Loucy (cell line): ENCODE results near the gene ABCB11.

ENCODE experiments used
- H2AFZ ChIP-seq: fragments of 200-600 bp; sonication (generic); 2 replicates; pipeline ENCODE4 v1.6.0; 2016; ENCODE audit warnings: antibody characterized with exemption, mild to moderate bottlenecking, low read length, moderate library complexity
- H3F3A ChIP-seq: fragments of 200-600 bp; 2 replicates; pipeline ENCODE4 v1.6.0; 2016; ENCODE audit warnings: antibody characterized with exemption, low read depth, mild to moderate bottlenecking
- H3K27me3 ChIP-seq: fragments of 200-600 bp; sonication (generic); 2 replicates; pipeline ENCODE4 v1.6.1; 2014; ENCODE audit warnings: low read length, mild to moderate bottlenecking; ENCODE audit not compliant: insufficient read depth, poor library complexity, severe bottlenecking
- H3K36me3 ChIP-seq: fragments of 200-600 bp; sonication (generic); 2 replicates; pipeline ENCODE4 v1.6.1; 2016; ENCODE audit warnings: low read length; ENCODE audit not compliant: insufficient read depth
- H3K4me1 ChIP-seq: fragments of 200-600 bp; sonication (generic); 2 replicates; pipeline ENCODE4 v1.5.1; 2014; ENCODE audit warnings: low read length, mild to moderate bottlenecking; ENCODE audit not compliant: insufficient read depth, poor library complexity, severe bottlenecking
- H3K4me2 ChIP-seq: fragments of 200-600 bp; sonication (generic); 2 replicates; pipeline ENCODE4 v1.6.0; 2014; ENCODE audit warnings: antibody characterized with exemption, low read length, low read depth, mild to moderate bottlenecking; ENCODE audit not compliant: poor library complexity, severe bottlenecking
- H3K4me3 ChIP-seq: fragments of 200-600 bp; sonication (generic); 2 replicates; pipeline ENCODE4 v1.5.1; 2014; ENCODE audit warnings: low read length, mild to moderate bottlenecking, mixed read lengths; ENCODE audit not compliant: poor library complexity, severe bottlenecking
- H3K79me2 ChIP-seq: fragments of 200-600 bp; sonication (generic); 2 replicates; pipeline ENCODE4 v1.6.1; 2014; ENCODE audit warnings: low read length; ENCODE audit not compliant: insufficient read depth
- H3K9ac ChIP-seq: fragments of 200-600 bp; sonication (generic); 2 replicates; pipeline ENCODE4 v1.6.0; 2014; ENCODE audit warnings: mild to moderate bottlenecking, low read depth, low read length, moderate library complexity; ENCODE audit not compliant: poor library complexity, severe bottlenecking
- H3K9me2 ChIP-seq: fragments of 200-600 bp; sonication (generic); replicated peaks from 2 replicates; pipeline ENCODE4 v1.6.1; 2016; ENCODE audit warnings: low read depth, low read length, mixed read lengths
- H3K9me3 ChIP-seq: fragments of 200-600 bp; sonication (generic); 2 replicates; pipeline ENCODE4 v1.6.1; 2014; ENCODE audit warnings: mild to moderate bottlenecking, antibody characterized with exemption, low read length, low read depth; ENCODE audit not compliant: insufficient read depth
- H4K20me1 ChIP-seq: fragments of 200-600 bp; sonication (generic); 2 replicates; pipeline ENCODE4 v1.6.0; 2014; ENCODE audit warnings: antibody characterized with exemption, low read length, mild to moderate bottlenecking; ENCODE audit not compliant: insufficient read depth, poor library complexity, severe bottlenecking
- EZH2phosphoT487 ChIP-seq: fragments of 200-600 bp; IDR thresholded peaks from 2 replicates; pipeline ENCODE4 v1.6.1; 2018; ENCODE audit warnings: antibody characterized with exemption, mild to moderate bottlenecking, moderate library complexity, borderline replicate concordance
- TF ChIP-seq, protein P1 (sequence below): fragments of 200-600 bp; sonication (generic); conservative IDR thresholded peaks from 2 replicates; pipeline ENCODE4 v1.5.1; 2014; ENCODE audit warnings: mild to moderate bottlenecking, antibody characterized with exemption, low read length

ABCB11 gene

DNA sequence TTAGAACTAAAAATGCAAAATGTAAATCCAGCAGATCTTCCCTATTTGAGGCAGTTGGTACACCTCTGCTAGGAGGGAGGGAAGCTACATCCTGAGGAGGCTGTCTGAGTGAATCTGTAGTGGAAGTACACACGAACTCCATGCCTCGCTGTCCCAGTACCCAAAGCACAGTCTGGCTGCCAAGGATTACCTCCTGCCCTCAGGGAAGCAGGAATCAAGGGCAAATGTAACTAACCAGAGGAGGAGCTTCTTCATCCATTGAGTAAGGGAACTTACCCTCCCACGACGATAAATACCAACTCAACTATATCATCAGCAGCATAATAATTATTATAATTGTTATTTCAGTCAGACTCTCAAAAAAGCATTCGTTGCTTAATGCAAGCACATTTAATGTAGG lies 40.3 kb upstream of the ABCB11 start:
- Histone ChIP-seq H3F3A (no peaks in the 10 kb centered on the region), H2AFZ (no peak overlapping the region), H3K27me3 (no peaks in the 10 kb centered on the region), H3K79me2 (no peaks in the 10 kb centered on the region), H3K9me3 (no peaks in the 10 kb centered on the region), H3K4me3 (no peak overlapping the region), H3K36me3 (no peaks in the 10 kb centered on the region), H3K4me1 (peaks cover 11% of the 10 kb centered on the region), H3K4me2 (no peak overlapping the region), H3K9ac (no peak overlapping the region), H4K20me1 (no peaks in the 10 kb centered on the region), H3K9me2 (no peaks in the 10 kb centered on the region)
- TF ChIP-seq, protein P1, sequence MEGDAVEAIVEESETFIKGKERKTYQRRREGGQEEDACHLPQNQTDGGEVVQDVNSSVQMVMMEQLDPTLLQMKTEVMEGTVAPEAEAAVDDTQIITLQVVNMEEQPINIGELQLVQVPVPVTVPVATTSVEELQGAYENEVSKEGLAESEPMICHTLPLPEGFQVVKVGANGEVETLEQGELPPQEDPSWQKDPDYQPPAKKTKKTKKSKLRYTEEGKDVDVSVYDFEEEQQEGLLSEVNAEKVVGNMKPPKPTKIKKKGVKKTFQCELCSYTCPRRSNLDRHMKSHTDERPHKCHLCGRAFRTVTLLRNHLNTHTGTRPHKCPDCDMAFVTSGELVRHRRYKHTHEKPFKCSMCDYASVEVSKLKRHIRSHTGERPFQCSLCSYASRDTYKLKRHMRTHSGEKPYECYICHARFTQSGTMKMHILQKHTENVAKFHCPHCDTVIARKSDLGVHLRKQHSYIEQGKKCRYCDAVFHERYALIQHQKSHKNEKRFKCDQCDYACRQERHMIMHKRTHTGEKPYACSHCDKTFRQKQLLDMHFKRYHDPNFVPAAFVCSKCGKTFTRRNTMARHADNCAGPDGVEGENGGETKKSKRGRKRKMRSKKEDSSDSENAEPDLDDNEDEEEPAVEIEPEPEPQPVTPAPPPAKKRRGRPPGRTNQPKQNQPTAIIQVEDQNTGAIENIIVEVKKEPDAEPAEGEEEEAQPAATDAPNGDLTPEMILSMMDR = no peak
- TF ChIP-seq EZH2phosphoT487 = no peak

DNA sequence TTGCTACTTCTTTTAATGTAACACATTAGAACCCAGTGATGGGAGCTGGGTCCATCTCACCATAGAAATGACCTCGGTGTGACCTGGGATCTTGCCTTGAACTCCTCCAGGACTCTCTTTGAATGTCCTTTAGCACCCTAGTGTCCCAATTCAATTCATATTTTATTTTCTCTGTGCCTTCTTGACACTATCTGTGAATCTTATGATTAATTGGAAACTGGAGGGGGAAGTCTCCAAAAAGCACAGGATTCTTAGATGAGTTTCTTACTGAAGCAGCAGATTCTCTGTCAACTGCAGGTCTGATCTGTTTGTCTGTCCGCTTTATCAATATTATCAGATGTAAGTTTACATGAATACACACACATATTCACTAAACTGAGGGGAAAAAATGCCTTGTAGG lies 38.7 kb upstream of the ABCB11 start:
- H3K4me3 ChIP-seq = no peak overlapping the region
- H3K4me2 ChIP-seq = no peak overlapping the region
- no peak overlapping the region for H3K9ac ChIP-seq
- peaks cover 11% of the 10 kb centered on the region for H3K4me1 ChIP-seq
- no peaks in the 10 kb centered on the region for H3F3A ChIP-seq
- H3K9me2 ChIP-seq = no peaks in the 10 kb centered on the region
- H3K27me3 ChIP-seq = no peaks in the 10 kb centered on the region
- no peak overlapping the region for H2AFZ ChIP-seq
- no peaks in the 10 kb centered on the region for H3K79me2 ChIP-seq
- no peaks in the 10 kb centered on the region for H4K20me1 ChIP-seq
- H3K36me3 ChIP-seq = no peaks in the 10 kb centered on the region
- no peaks in the 10 kb centered on the region for H3K9me3 ChIP-seq
- TF ChIP-seq, protein P1 = no peak
- no peak for TF ChIP-seq EZH2phosphoT487

DNA sequence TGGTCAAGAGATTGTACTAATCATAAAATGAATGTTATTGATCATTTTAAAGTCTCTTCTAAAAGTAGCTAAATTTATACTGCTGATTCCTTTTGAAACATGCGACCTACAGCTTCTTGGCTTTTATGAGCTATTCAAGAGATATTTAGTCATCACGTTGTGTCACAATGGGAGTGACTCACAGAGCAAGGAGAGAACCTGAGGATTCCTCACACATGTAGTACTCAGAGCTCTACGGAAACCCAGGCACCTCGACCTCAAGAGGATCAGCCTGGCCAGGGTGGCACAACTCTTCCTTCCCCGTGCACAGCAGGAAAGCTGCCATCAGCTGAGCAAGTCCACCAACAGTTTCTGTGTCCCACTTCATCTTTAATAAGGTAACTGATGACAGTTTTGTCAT lies 38.2 kb upstream of the ABCB11 start, which contains the start of gene DHRS9:
Gene DHRS9 (plus strand): TSS at position 223 of the 400 bp plus-strand sequence. CDS start 12,019 bp downstream, outside the sequence.
- no peak within 1 kb of the TSS for H3K9ac ChIP-seq
- no peaks in the 10 kb centered on the region for H4K20me1 ChIP-seq

More for the DNA sequence above, 38.2 kb upstream of the ABCB11 start, which contains the start of gene DHRS9:
- no peaks in the 10 kb centered on the region for H3K9me2 ChIP-seq
- no peak for TF ChIP-seq EZH2phosphoT487
- TF ChIP-seq, protein P1 = no peak
- H2AFZ ChIP-seq = no peak within 1 kb of the TSS
- no peak within 1 kb of the TSS for H3K4me3 ChIP-seq
- no peaks in the 10 kb centered on the region for H3K36me3 ChIP-seq
- no peaks in the 10 kb centered on the region for H3K9me3 ChIP-seq
- H3K4me1 ChIP-seq = peaks cover 11% of the 10 kb centered on the region
- no peaks in the 10 kb centered on the region for H3F3A ChIP-seq
- no peaks in the 10 kb centered on the region for H3K79me2 ChIP-seq
- no peak within 1 kb of the TSS for H3K4me2 ChIP-seq
- H3K27me3 ChIP-seq = no peaks in the 10 kb centered on the region
